Endothelial cell of hepatic sinusoid (primary cell): ENCODE measurements around the gene NFATC4.
"Not testable (repeated sequence)": the region's sequence is repeated elsewhere in the genome, so short reads cannot be mapped to it uniquely, and the experiment has no call there.

Source experiments
- in situ Hi-C: cut with HindIII; loops from 2 replicates; pipeline ENCODE4 v1.10.0; 2017; ENCODE audit warnings: low sequenced_read_pairs

Gene NFATC4

DNA sequence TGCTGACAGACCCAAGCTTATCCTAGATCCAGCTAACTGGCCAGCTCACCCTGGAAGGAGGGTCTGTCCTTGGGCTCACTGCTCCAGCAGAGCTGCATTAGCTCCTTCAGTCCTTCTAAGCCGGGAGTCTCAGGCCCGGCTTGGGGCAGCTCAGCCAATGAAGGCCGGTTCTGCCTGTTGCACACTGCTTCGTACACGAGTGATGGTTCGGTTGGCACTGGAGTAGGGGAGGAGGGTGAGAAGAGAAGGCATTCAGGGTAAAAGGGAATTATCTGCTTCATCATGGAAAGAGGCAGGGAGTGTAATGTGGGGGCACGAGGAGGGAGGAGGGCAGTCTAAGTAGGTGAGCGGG is 30.2 kb upstream of the NFATC4 start:
- in situ Hi-C loops = loop anchor here (5.0 kb wide), 2 partner anchors 60 to 100 kb away; no protein-coding TSS in a partner anchor

DNA sequence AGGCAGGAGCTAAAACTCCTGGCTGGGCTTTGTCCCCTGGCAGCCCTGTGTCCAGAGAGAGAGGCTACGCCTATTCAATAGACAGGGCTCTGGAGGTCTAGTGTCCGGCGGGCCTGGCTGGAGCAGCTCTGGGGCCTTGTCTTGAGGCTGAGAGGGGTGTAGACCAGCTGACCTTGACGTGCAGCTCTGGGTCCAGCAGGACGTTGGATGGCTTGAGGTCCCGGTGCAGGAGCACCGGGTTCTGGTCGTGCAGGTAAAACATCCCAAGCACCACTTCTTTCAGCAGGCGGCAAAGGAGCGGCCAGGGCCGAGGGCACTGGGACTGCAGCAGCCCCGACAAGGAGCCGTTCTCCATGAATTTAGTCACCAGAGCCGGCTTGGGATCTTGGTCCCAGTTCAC is 29.1 kb upstream of the NFATC4 start:
- in situ Hi-C loops = loop anchor here (5.0 kb wide), 2 partner anchors 62 to 98 kb away; no protein-coding TSS in a partner anchor

DNA sequence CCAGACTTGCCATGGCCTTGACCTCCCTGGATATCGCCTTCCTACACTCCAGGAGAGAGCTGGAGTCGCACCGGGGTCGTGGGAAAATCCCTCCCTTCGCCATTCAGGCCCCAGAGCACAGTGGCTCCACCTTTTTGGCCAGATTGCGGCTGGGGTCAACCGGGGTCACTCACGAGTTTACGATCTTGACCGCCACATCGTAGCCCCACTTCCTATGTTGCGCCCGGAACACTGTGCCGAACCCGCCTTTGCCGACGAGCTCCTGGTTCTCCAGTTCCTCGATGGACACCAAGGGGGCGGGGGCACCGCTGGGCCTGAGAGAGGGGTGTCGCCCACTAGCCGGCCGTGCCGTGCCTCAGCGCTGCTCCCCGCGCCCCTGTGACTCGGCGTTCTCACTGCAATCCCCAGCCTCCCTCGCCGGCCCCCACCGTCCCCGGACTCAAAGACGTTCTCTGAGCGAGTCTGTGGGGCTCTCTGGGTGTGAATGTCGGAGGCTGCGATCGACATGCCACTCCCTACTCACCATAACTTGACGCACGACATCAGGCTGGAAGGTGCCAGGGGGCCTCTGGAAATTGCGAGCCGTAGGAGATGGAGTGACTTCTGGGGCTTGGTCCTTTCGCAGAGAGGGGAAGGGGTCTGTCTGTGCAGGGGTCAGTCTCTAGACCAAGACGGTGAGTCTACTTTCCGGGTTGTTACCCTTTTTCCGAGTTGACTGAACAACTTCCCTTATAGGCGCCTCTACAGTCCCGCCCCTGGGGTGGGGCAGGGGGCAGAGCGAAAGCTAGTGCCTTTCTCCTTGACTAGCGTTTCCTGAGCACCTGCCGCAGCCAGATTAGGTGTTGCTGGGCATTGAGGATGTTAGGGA is 28.5 kb upstream of the NFATC4 start, which contains the start of gene RIPK3:
Gene RIPK3, minus strand, starts transcription at position 708 of the 868 bp plus-strand sequence. Its CDS starts 165 bp downstream, at position 543.
- in situ Hi-C loops = loop anchor here (5.0 kb wide), 2 partner anchors 62 to 98 kb away; no protein-coding TSS in a partner anchor

DNA sequence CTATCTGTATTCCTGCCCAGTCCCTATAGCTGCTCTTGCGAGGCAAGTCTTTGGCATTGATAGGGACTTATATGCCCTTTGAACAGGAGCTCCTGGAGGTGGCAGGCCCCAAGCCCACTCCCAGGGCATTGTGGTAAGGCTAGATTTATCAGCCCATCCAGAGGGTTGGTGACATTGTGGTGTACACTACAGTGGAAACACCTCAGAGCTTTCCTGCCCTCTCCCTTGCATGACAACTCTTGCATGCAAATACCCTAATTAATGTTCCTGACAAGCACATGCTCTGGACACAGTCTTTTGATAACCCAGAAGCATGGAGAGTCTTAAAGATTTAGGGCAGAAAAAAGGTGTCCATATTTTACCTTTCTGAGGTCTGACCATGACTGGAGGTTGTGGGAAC is 27.4 kb upstream of the NFATC4 start:
- in situ Hi-C loops = no loop called here

DNA sequence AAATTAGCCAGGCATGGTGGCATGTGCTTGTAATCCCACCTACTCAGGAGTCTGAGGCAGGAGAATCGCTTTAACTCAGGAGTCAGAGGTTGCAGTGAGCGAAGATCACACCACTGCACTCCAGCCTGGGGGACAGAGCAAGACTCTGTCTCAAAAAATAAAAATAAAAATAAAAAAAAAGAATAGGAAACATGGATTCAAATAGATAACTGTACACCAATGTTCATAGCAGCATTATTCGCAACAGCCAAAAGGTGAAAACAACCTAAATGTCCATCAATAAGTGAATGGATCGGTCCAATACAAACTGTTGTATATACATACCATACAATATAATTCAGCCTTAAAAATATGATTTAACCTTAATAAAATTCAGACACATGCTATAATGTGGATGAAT is 25.1 kb upstream of the NFATC4 start:
- in situ Hi-C loops = no loop called here

DNA sequence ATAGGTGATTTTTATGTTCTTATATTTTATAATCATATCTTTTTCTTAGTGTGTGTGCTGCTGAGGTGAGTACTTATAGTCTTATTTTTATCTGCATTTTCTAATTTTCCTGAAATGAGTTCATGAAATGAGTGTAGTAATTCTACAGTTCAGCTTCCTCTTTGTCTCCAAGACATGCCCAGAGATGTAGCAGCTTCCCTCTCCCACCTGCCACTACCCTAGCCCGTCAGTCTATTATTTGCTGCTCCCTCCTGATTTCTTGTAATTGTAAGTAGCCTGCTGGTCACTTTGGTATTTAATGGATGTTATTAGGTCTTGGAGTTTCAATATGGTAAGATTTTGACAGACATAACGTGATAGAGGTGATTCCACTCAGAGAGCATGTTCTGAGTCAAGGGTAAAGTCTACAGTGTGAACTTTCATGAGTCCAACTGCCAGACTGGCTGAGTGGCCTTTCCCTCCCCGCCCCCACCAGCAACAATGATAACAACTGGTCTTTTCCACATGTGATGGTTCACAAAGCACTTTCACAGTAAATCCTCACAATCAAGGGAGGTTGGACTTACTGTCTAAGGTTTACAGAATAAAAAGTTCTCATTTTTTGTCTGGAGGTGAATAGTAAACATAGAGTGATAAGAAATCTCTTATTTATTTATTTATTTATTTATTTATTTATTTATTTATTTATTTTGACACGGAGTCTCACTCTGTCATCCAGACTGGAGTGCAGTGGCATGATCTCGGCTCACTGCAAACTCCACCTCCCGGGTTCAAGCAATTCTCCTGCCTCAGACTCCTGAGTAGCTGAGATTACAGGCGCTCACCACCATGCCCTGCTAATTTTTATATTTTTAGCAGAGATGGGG is 24.0 kb upstream of the NFATC4 start:
- in situ Hi-C loops = no loop called here

DNA sequence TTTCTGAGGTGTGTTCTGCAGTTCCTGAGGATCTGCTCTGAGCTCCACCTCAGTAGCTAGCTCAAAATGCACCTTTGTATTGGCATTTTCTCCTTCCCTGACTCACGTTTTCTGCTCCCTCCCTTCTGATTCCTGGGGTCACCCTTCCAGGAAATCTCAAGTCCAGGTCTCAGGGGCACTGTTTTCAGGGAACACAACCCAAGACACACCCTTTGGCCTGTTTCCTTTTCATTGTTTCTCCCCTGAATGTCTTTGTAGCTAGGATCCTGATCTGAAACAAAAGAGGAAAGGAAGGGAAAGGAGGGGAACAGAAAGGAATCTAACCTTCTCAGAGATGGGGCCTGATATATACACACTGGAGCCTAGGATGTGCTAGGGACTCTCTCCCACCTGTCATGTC is 20.9 kb upstream of the NFATC4 start:
- in situ Hi-C loops = no loop called here

DNA sequence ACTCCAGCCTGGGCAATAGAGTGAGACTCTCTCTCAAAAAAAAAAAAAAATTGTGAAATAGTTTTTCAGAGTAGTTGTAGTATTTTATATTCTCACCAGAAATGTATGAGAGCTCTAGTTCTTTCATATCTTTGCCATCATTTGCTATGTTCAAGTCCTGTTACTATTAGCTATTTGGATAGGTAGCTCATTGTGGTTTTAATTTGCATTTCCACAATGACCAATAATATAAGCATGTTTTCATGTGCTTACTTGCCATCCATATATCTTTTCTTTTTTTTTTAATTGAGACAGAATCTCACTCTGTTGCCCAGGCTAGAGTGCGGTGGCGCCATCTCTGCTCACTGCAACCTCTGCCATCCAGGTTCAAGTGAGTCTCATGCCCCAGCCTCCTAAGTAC is 19.8 kb upstream of the NFATC4 start:
- in situ Hi-C loops = no loop called here

DNA sequence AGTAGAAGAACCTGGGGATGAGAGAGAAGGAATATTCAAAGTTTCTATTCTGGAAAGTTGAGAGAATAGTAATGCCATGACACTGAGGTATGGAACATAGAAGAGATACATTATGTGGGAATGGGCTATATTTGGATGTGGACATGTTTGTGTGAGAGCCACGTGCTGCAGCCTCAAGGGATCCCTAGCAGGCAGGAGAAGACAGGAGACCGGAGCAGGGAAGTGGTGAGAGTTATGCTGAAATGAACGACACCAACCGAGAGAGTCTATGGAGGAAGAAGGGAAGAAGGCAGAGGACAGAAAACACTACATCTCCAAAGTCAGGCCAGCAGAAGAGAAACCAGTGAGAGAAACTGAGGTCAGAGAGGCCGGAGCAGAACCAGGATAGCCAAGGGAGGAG is 18.2 kb upstream of the NFATC4 start:
- in situ Hi-C loops = no loop called here

DNA sequence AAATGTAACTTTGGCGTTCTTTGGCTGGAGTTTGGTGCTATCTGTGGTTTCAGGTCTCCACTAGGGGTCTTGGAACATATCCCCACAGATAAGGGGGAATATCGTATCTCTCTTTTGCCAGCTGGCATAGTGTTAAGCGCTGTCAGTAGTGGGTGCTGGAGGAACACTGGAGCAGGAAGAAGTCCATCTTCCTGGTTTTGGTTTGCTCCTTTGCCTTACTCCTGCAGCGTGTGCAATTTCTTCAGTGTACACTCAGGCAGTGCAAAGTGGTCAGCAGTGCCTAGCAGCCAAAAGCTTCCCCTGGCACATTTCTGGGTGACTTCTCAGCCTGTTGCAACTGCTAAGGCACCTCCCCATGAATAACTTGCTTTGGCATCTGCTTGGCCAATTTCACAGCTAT is 16.5 kb upstream of the NFATC4 start:
- in situ Hi-C loops = no loop called here

DNA sequence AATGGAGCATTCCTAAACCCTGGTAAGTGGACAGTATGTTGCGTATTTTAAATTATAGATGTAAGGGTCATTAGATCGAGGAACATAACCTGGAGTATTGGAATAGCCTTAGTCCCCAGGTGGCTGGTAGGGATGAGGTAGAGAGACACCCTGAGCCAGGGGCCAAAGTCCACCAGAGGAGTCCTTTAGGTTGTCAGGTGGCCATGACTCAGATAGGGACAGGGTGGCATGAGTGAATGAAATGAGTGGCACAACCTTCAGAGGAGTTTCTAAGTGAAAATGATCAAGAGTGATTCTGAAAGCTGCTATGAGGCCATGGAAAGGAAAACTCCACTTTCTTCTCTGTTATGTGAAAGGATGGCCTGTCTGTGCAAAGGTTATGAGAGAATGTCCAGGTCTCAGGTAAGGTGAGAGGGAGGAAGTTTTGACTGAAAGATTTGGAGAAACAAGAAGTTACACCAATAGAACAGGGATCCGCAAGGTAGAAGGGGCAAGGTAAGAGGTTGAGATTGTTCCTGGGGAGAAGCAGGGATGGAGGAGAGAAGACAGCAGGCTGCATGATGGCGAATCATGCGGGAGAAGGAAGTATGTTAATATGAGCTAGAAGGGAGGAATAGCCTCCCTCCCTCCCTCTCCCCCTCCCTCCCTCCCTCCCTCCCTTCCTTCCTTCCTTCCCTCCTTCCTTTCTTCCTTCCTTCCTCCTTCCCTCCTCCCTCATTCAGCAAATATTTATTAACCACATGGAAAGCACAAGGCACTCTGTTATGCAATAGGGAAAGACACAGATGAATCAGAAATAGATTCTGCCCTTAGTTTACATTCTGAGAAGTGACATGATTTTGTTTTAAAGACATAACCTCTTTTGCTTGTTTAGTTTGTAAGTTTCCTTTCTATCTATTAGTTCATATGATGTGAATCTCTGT is 14.2 kb upstream of the NFATC4 start:
- in situ Hi-C loops = no loop called here

DNA sequence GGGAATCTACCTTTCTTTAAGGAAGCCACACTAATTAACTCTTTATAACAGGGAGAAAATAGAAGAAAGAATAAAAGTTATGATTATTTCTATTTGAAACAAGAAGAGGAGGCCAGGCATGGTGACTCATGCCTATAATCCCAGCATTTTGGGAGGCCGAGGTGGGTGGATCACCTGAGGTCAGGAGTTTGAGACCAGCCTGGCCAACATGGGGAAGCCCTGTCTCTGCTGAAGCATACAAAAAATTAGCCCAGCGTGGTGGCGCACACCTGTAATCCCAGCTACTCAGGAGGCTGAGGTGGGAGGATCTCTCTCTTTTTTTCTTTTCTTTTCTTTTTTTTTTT is 13.5 kb upstream of the NFATC4 start:
- in situ Hi-C loops = not testable (repeated sequence)

DNA sequence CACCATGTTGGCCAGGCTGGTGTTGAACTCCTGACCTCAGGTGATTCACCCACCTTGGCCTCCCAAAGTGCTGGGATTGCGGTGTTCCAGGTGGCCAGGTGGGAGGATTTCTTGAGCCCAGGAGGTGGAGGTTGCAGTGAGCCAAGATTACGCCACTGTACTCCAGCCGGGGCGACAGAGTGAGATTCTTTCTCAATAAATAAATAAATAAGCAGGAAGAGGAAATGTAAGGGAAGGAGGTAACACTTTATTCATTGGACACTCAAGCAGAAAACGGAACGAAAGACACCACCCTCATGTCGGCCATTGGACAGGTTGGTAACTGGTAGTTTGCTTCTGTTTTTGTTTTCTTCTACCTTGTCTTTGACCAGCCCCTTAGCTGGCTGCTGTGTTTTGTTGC is 13.0 kb upstream of the NFATC4 start:
- in situ Hi-C loops = no loop called here

DNA sequence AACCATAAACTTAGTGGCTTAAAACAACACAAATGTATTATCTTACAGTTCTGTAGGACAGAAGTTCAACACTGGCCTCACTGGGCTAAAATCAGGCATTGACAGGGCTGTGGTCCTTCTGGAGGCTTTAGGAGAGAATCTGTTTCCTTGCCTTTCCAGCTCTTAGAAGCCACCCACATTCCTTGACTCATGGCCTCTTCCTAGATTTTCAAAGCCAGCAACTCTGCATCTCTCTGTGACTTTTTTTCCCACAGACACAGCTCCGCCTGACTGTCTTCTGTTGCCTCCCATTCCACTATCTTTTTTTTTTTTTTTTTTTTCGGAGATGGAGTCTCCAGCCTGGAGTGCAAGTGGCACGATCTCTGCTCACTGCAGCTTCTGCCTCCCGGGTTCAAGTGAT is 11.8 kb upstream of the NFATC4 start:
- in situ Hi-C loops = no loop called here

DNA sequence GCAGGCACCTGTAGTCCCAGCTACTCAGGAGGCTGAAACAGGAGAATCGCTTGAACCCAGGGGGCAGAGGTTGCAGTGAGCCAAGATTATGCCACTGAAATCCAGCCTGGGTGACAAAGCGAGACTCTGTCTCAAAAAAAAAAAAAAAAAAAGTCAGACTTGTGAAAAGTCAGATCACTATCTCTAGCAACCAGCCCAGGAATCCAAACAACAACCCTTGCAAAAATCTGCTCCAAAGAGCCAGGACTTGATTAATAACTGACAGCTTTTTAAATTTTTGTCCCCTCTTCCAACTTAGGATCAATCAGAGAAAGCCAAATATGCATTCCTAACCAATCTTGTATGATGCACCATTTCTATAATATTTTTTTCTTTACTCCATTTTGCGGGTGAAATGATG is 7.7 kb upstream of the NFATC4 start:
- in situ Hi-C loops = no loop called here

DNA sequence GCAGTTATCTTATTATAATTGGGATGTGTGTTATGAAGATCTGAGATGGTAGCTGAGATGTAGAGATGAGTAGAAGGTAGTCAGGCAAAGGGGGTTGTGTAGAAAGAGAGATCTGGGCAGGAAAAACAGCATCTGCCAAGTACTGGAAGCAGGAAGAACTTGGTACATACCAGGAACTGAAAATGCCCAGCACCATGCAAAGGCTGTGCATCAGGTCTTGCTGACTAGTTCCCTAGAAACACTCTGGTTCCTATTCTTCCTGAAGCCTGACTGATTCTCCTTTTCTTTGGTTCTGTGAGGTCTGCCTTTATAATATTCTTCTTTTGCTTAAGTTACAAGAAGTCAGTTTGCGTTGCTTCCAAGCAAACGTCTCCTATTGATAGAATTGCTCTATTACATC is 6.7 kb upstream of the NFATC4 start:
- in situ Hi-C loops = no loop called here

DNA sequence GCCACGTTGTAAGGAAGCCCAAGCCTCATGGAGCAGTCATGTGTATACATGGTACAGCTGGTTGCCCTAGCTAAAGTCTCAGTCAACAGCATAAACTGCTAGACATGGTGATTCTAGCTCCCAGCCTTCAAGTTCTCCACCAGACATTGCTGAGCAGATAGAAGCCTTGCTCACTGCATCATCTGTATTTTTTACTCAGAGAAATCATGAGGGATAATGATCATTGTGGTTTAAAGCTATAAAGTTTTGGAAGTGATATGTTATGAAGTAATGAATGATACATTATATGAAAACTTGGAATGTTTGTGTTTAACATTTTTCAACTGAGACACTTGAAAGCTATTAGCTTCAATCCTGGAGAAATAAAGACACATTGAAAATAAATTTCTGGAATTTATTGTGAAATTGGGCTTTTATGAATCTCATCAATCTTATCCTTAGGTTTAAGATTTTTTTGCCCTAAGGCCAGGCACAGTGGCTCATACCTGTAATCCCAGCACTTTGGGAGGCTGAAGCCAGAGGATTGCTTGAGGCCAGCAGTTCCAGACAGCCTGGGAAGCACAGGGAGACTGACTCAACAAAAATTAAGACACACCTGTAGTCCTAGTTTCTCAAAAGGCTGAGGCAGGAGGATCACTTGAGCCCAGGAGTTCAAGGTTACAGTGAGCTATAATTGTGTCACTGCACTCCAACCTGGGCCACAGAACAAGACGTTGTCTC is 5.6 kb upstream of the NFATC4 start:
- in situ Hi-C loops = no loop called here

DNA sequence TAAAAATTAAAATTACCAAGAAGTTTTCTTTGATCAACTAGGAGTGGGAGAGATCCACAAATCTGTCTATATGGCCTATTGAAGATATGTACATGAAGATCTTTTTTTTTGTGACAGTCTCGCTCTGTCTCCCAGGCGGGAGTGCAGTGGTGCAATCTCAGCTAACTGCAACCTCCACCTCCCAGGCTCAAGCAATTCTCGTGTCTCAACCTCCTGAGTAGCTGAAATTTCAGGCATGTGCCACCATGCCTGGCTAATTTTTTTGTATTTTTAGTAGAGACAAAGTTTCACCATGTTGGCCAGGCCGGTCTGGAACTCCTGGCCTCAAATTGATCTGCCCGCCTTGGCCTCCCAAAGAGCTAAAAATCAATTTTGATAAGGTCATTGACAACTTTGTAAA is 4.6 kb upstream of the NFATC4 start:
- in situ Hi-C loops = no loop called here

DNA sequence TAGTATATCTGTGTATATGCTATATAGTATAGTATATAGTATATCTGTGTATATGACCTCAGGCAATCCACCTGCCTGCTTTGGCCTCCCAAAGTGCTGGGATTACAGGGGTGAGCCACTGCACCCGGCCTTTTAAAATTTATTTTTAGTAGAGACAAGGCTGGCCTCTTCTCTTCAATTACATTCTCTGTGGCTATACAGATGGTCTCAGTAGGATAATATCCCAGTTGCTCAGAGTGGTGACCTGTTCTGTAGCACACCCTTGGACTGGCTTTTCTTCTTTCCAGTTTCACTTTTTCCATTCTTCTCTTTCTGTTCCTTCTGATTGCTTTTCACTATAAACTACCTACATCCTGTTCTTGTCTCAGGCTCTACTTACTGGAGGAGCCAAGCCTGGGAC is 3.1 kb upstream of the NFATC4 start:
- in situ Hi-C loops = loop anchor here (5.0 kb wide), 1 partner anchor 52 kb away; no protein-coding TSS in a partner anchor
